HUES48 (cell line): Measurements from ENCODE around the gene C3orf85.

Experiments used
- H3K27ac ChIP-seq: one replicate; pipeline ENCODE4 v1.7.0; 2013; ENCODE audit warnings: low read depth, low read length, inconsistent platforms
- H3K27me3 ChIP-seq: 2 replicates; pipeline ENCODE4 v1.6.1; 2013; ENCODE audit warnings: mild to moderate bottlenecking, low read length; ENCODE audit not compliant: control insufficient read depth, insufficient read depth
- H3K36me3 ChIP-seq: 2 replicates; pipeline ENCODE4 v1.6.1; 2013; ENCODE audit warnings: low read length; ENCODE audit not compliant: control insufficient read depth, insufficient read depth
- H3K4me1 ChIP-seq: 2 replicates; pipeline ENCODE4 v1.6.1; 2013; ENCODE audit warnings: mild to moderate bottlenecking, low read length; ENCODE audit not compliant: control insufficient read depth, insufficient read depth
- H3K4me3 ChIP-seq: 2 replicates; pipeline ENCODE4 v1.5.1; 2013; ENCODE audit warnings: mild to moderate bottlenecking, low read depth, low read length
- H3K9ac ChIP-seq: 2 replicates; pipeline ENCODE4 v1.6.1; 2013; ENCODE audit warnings: mild to moderate bottlenecking, low read depth, low read length, moderate library complexity
- H3K9me3 ChIP-seq: 2 replicates; pipeline ENCODE4 v1.6.1; 2013; ENCODE audit warnings: low read length; ENCODE audit not compliant: control insufficient read depth, insufficient read depth

Gene C3orf85

GRCh38 chr3:109136523-109136922, at the start of gene C3orf85:
TSS of gene C3orf85 (plus strand) at chr3:109136719. CDS start at chr3:109136848, 129 bp downstream.
- no peak within 1 kb of the TSS for H3K4me3 ChIP-seq
- H3K27ac ChIP-seq: no peak within 1 kb of the TSS
- no peaks in the 10 kb centered on the region for H3K9me3 ChIP-seq
- H3K27me3 ChIP-seq: no peaks in the 10 kb centered on the region
- no peaks in the 10 kb centered on the region for H3K4me1 ChIP-seq
- H3K9ac ChIP-seq: no peak within 1 kb of the TSS
- no peaks in the 10 kb centered on the region for H3K36me3 ChIP-seq

GRCh38 chr3:109089265-109089664, 47.3 kb upstream of the C3orf85 start:
- Histone ChIP-seq H3K36me3 (no peaks in the 10 kb centered on the region), H3K9ac (no peak overlapping the region), H3K27ac (no peak overlapping the region), H3K4me1 (no peaks in the 10 kb centered on the region), H3K27me3 (no peaks in the 10 kb centered on the region), H3K4me3 (no peak overlapping the region), H3K9me3 (no peaks in the 10 kb centered on the region)

- no peaks in the 10 kb centered on the region for H3K9me3 ChIP-seq
- H3K4me3 ChIP-seq: no peak overlapping the region
- no peak overlapping the region for H3K9ac ChIP-seq
- no peaks in the 10 kb centered on the region for H3K4me1 ChIP-seq
- H3K36me3 ChIP-seq: no peaks in the 10 kb centered on the region
- no peak overlapping the region for H3K27ac ChIP-seq
- H3K27me3 ChIP-seq: no peaks in the 10 kb centered on the region
Observed at GRCh38 chr3:109091846-109092245, 44.7 kb upstream of the C3orf85 start.

- Histone ChIP-seq H3K9ac (no peak overlapping the region), H3K4me1 (no peaks in the 10 kb centered on the region), H3K36me3 (no peaks in the 10 kb centered on the region), H3K4me3 (no peak overlapping the region), H3K9me3 (no peaks in the 10 kb centered on the region), H3K27me3 (no peaks in the 10 kb centered on the region), H3K27ac (no peak overlapping the region)
Observed at GRCh38 chr3:109093561-109093960, 43.0 kb upstream of the C3orf85 start.

GRCh38 chr3:109095166-109095565, 41.4 kb upstream of the C3orf85 start:
- H3K27ac ChIP-seq: no peak overlapping the region
- H3K4me1 ChIP-seq: no peaks in the 10 kb centered on the region
- H3K4me3 ChIP-seq: no peak overlapping the region
- H3K27me3 ChIP-seq: no peaks in the 10 kb centered on the region
- no peaks in the 10 kb centered on the region for H3K9me3 ChIP-seq
- no peak overlapping the region for H3K9ac ChIP-seq
- no peaks in the 10 kb centered on the region for H3K36me3 ChIP-seq

GRCh38 chr3:109098079-109098644, 38.4 kb upstream of the C3orf85 start:
- Histone ChIP-seq H3K36me3 (no peaks in the 10 kb centered on the region), H3K27me3 (no peaks in the 10 kb centered on the region), H3K4me1 (no peaks in the 10 kb centered on the region; the same call in 1 of the 2 replicates), H3K9ac (no peak overlapping the region), H3K27ac (no peak overlapping the region), H3K9me3 (no peaks in the 10 kb centered on the region), H3K4me3 (no peak overlapping the region)

GRCh38 chr3:109109574-109109973, 26.9 kb upstream of the C3orf85 start:
- Histone ChIP-seq H3K27me3 (no peaks in the 10 kb centered on the region), H3K27ac (no peak overlapping the region), H3K4me3 (no peak overlapping the region), H3K4me1 (no peaks in the 10 kb centered on the region), H3K9me3 (no peaks in the 10 kb centered on the region), H3K9ac (no peak overlapping the region), H3K36me3 (no peaks in the 10 kb centered on the region)

- Histone ChIP-seq H3K4me3 (no peak overlapping the region), H3K9ac (no peak overlapping the region), H3K9me3 (no peaks in the 10 kb centered on the region), H3K27me3 (no peaks in the 10 kb centered on the region), H3K36me3 (no peaks in the 10 kb centered on the region), H3K27ac (no peak overlapping the region), H3K4me1 (no peaks in the 10 kb centered on the region)
Observed at GRCh38 chr3:109112946-109113760, 23.4 kb upstream of the C3orf85 start.

- H3K9ac ChIP-seq: no peak overlapping the region
- no peaks in the 10 kb centered on the region for H3K36me3 ChIP-seq
- no peak overlapping the region for H3K27ac ChIP-seq
- H3K4me3 ChIP-seq: no peak overlapping the region
- no peaks in the 10 kb centered on the region for H3K27me3 ChIP-seq
- no peaks in the 10 kb centered on the region for H3K9me3 ChIP-seq
- H3K4me1 ChIP-seq: no peaks in the 10 kb centered on the region
Observed at GRCh38 chr3:109114746-109115145, 21.8 kb upstream of the C3orf85 start.

- no peaks in the 10 kb centered on the region for H3K4me1 ChIP-seq
Observed at GRCh38 chr3:109115451-109115850, 21.1 kb upstream of the C3orf85 start.

GRCh38 chr3:109116031-109116430, 20.5 kb upstream of the C3orf85 start:
- H3K9ac ChIP-seq: no peak overlapping the region
- H3K9me3 ChIP-seq: no peaks in the 10 kb centered on the region
- H3K27me3 ChIP-seq: no peaks in the 10 kb centered on the region
- H3K27ac ChIP-seq: no peak overlapping the region
- H3K4me1 ChIP-seq: no peaks in the 10 kb centered on the region
- no peak overlapping the region for H3K4me3 ChIP-seq
- no peaks in the 10 kb centered on the region for H3K36me3 ChIP-seq

More at GRCh38 chr3:109115451-109115850, 21.1 kb upstream of the C3orf85 start:
- Histone ChIP-seq H3K4me3 (no peak overlapping the region), H3K36me3 (no peaks in the 10 kb centered on the region), H3K27ac (no peak overlapping the region), H3K27me3 (no peaks in the 10 kb centered on the region), H3K9ac (no peak overlapping the region), H3K9me3 (no peaks in the 10 kb centered on the region)
